NCI-H1694 (cell line): ENCODE measurements around the gene WBP1L.
"Not testable (repeated sequence)": the region's sequence is repeated elsewhere in the genome, so short reads cannot be mapped to it uniquely, and the experiment has no call there.

ENCODE experiments used
- DNase-seq: peaks from one replicate; lab custom pipeline; 2025; lab: John Stamatoyannopoulos, UW

WBP1L gene

DNA sequence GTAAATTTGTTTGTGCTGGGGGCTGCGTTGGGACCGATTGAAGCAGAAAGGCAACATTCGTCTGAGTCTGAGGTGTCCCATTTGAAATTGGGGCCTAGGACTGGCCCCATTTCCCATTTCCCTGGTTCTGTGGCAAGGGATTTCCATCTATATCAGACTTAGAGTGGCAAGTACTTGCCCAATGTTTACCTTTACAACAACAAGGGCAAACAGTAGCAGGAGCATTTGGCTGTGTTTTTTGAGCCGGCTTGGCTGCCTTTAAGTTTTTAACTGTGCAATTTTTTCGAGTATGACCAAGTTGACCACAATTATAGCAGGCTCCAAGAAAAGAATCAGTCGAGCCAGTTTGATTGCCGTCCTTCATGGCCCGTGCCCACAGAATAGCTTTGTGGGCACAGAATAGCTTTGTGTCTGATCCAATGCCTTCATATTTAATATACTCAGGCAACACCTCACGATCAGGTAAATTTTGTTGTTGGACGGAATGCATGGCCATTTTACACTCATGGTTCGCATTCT, 98.1 kb downstream of the WBP1L start:
- DNase-seq = no peak

GRCh38 chr10:102843139-102843538, 99.4 kb downstream of the WBP1L start:
- not testable (repeated sequence) for DNase-seq

DNA sequence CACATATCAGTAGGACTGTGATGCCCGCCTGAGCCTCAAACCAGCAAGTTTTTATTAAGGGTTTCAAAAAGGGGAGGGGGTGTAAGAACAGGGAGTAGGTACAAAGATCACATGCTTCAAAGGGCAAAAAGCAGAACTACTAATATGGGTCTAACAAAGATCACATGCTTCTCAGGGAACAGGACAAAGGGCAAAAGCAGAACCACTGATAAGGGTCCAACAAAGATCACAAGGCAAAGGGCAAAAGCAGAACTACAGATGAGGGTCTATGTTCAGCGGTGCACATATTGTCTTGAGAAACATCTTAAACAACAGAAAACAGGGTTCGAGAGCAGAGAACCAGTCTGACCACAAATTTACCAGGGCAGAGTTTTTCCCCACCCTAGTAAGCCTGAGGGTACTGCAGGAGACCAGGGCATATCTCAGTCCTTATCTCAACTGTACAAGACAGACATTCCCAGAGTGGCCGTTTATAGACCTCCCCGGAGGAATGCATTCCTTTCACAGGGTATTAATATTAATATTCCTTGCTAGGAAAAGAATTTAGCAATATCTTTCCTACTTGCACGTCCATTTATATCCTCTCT, 100.5 kb downstream of the WBP1L start:
- not testable (repeated sequence) for DNase-seq

- no peak for DNase-seq
These were observed 101.7 kb downstream of the WBP1L start for GRCh38 chr10:102845352-102845902.

DNA sequence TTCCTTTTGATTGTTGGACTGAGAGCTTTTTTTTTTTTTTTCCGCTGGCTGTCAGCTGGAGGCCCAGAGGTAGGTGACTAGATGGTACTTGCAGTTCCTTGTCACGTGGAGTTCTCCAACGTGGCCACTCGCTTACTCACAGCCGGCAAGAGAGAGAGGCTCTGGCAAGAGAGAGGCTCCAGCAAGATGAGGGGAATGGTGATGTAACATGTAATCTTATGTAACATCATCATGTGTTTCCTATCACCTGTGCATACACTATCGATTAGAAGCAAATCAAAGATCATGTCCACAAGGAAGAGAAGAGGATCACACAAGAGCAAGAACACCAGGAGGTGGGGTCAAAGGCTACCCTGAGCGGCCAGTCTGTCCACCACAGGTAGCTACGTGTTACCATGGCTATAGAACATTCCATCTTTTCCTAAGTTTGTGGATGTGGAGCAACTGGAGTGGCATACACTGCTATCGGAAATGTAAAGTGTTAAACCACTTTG, 106.3 kb downstream of the WBP1L start:
- DNase-seq = no peak

GRCh38 chr10:102853237-102853636, 109.5 kb downstream of the WBP1L start:
- not testable (repeated sequence) for DNase-seq

DNA sequence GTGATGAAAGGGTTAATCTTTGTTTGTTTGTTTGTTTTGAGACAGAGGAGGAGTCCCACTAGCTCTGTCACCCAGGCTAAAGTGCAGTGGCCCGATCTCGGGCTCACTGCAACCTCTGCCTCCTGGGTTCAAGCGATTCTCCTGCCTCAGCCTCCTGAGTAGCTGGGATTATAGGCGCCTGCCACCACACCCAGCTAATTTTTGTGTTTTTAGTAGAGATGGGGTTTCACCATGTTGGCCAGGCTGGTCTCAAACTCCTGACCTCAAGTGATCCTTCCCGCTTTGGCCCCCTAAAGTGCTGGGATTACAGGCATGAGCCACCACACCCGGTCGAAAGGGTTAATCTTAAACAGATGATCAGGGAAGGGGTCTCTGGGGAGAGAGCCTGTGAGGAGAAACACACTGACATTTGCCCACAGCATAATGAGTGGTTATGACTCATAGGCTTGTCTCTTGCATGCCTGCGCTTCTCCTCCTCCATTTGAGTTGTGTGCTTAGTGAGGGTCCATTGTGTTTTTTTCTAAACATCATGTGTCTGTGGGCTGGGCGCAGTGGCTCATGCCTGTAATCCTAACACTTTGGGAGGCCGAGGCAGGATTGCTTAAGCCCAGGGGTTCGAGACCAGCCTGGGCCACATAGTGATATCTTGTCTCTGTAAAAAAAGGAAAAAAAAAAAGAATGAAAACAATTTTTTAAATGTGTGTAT, 112.1 kb downstream of the WBP1L start:
- DNase-seq = peak; percentile 26

DNA sequence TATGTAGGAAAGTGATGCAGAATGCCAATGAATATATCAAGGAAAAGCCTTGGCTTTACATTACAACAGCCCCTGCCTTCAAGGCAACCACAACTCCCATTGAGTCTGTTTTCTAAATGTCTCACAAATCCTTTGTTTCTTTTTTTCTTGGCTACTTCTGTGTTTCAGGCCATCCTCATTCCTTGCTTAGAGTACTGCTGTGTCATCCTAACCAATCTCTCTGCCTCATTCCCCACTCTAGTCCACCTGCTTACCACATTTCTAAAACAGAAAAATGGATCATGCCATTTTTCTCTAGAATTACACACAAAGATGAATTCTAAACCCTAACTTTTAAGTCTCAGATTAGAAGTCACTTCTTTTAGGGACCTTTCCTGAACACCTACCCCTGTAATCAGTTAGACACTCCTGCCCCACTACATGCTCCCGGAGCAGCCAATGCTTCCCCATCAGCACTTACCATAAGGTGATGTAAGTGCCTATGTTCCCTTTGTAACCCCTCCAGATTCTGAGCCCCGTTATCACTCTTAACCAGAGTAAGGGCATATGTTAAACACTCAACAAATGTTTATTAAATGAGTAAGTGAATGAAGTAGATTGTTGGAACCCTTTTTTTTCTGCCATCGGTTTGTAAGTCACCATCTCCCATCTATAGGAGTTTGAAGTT, 113.1 kb downstream of the WBP1L start:
- no peak for DNase-seq

GRCh38 chr10:102859911-102860310, 116.2 kb downstream of the WBP1L start:
- DNase-seq = no peak

GRCh38 chr10:102863660-102864059, 119.9 kb downstream of the WBP1L start:
- no peak for DNase-seq

DNA sequence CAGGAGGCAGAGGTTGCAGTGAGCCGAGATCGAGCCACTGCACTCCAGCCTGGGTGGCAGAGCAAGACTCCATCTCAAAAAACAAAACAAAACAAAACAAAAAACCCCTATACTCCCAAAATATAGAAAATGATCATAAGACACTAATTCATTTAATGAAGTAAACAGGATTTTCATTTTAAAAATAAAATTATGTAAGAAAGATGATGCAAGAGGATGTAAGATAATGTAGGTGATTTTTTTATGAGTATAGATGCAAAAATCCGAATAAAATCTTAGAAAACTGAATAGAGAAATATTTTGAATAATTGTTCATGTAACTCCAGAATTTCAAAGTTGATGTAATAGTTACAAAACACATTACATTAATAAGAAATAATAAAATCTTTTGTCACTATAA, 121.9 kb downstream of the WBP1L start:
- no peak for DNase-seq
